HG03442 (cell line): Measurements from ENCODE around the gene CDC45.
A peak's percentile ranks its signal among the peaks of the same experiment; 100 is the strongest.

ENCODE experiments used
- ATAC-seq: cut with Tn5 transposase; IDR thresholded peaks from one replicate; pipeline ENCODE4 v1.9.1; 2021; ENCODE audit warnings: mild to moderate bottlenecking, moderate library complexity; ENCODE audit not compliant: unreplicated experiment

The CDC45 gene

DNA sequence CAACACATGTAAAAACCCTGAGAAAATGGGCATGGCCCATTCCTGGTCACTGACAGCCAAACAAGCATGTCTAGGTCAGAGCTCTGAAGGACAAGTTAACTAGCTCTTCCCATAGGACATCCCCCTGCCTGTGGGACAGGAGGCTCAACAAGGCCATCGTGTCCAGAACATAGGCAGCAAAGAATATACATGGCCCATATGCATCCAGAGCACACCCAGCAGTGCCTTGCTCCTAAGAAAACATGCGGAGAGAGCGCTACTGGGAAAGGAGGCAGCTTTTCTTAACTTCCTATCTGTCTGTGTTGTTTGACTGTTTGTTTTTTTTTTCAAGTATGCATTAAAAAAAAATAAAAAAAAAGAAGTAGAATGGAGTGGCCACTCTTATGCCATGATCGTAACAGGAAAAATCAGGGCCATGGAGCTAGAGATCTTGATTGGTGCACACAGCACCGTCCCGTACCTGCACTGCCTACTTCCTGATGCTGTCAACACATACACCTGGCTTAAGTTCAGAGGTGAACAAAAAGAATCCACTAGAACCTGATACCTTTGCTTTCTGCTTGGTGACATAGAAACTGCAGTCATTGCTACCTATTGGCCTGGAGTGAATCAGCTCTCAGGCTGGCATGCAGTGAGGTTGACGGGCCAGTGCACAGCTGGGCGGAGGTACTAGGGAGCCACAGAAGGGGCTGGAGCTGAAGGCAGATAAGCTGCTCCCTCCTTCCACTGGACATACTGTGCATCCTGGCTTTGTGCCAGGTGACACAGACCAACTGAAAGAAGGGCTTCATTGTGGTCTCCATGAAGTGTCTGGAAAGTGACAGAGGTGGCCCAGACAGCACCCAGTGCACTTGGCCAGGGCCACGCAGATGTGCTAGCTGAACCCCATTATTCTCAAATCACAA, 12.6 kb upstream of the CDC45 start:
- ATAC-seq: no peak

GRCh38 chr22:19467912-19468311, 11.8 kb upstream of the CDC45 start:
- no peak for ATAC-seq

DNA sequence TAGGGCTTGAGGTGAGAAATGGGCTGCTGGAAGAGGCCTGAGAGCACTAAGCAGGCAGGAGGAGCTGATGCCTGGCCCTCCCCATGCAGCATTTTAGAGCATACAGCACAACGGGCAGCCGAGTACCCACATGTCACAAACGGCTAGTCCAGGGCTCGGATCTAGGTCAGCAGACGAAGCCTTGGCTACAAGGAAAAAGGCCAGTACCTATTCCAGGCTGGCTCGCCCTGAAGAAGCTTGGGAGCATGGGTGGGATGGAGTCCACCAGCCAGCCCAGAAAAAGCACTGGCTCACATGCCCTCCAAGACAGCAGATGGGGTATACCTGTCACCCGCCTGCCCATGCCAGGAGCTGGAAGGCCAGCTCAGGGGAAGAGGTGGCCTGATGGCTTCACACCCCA, 10.3 kb upstream of the CDC45 start:
- no peak for ATAC-seq

GRCh38 chr22:19470010-19470409, 9.7 kb upstream of the CDC45 start:
- no peak for ATAC-seq

- ATAC-seq: no peak
Observed at GRCh38 chr22:19471572-19471971, 8.1 kb upstream of the CDC45 start.

- ATAC-seq: no peak
Observed at GRCh38 chr22:19472233-19472632, 7.5 kb upstream of the CDC45 start.

- no peak for ATAC-seq
Observed at GRCh38 chr22:19473578-19473977, 6.1 kb upstream of the CDC45 start.

- ATAC-seq: no peak
Observed at GRCh38 chr22:19476023-19476422, 3.7 kb upstream of the CDC45 start.

GRCh38 chr22:19477321-19478044, 2.2 kb upstream of the CDC45 start:
- no peak for ATAC-seq

DNA sequence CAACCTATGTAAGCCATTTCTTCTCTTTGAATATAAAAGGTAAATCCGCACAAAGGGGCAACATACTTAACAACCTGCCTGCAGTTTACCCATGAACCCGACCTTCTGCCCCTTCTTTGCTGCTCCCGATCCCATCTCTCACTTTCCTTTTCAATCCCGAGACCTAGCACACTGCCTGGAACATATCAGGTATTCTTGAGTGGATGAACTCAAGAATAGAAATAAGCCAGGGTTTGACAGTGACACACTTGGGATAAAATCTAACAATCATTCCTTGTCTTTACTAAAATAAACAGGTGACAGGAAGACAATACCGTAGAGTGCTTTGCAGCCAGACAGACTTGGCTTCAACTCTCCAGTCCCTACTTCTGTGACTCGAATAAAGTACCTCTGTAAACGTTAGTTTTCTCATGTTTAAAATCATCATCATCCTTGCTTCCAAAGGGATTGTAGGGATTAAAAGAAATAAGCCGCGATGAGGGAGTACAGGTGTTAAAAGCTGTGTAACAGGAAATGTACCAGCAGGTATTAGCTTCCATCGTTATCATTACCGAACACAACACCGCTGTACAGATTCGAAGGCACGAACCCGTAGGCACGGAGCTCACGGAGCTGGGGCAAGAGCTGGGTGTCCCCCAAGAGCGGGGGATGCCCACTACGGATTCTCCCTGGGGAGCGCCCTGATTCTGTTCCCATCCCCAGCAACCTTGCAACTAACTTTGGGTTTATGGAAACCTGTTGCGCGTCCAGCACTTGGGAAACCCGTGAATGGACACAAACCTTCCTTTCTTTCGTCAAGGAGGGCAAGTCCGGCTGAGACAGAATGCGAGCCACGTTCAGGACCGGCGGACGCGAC, 1.4 kb upstream of the CDC45 start:
- no peak for ATAC-seq

- ATAC-seq: peak; percentile 45
Observed at GRCh38 chr22:19478901-19479354, 792 bp upstream of the CDC45 start, which contains the start of gene UFD1. Gene UFD1, minus strand, starts transcription at chr22:19479193. Its CDS starts 108 bp downstream, at chr22:19479085.

DNA sequence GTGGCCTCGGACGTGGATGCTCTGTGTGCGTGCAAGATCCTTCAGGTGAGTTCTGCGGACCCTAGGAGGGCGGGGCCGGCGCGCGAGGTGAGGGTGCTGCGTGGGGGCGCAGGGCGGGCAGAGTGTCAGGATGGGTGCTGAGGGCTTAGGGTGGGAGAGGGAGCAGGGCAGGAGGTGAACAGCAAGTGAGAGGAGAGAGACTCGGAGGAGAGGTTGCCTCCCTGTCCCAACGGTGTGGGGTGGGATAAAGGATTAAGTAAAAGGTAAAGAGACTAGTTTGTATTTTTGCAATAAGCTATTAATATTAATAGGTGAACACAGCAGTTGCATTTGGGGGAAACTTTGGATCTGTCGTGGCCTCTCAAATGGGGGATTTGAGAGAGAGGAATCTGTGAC, 451 bp downstream of the CDC45 start:
- ATAC-seq: no peak

DNA sequence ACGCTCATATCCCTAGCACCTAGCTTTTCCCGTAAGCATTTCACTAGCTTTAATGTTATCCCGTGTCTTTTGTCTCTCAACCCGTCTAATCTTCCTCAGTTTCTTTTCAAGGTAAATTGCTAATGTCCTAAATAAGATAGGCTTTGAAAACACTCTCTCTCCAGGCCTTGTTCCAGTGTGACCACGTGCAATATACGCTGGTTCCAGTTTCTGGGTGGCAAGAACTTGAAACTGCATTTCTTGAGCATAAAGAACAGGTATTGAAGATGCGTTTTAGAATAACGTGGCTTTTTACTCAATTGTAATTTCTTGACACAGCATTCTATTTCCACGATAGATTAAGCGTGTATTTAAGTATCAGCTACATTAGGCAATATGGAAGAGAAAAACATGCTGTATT, 1.1 kb downstream of the CDC45 start:
- no peak for ATAC-seq

- ATAC-seq: no peak
Observed at GRCh38 chr22:19482297-19482696, 2.6 kb downstream of the CDC45 start.

DNA sequence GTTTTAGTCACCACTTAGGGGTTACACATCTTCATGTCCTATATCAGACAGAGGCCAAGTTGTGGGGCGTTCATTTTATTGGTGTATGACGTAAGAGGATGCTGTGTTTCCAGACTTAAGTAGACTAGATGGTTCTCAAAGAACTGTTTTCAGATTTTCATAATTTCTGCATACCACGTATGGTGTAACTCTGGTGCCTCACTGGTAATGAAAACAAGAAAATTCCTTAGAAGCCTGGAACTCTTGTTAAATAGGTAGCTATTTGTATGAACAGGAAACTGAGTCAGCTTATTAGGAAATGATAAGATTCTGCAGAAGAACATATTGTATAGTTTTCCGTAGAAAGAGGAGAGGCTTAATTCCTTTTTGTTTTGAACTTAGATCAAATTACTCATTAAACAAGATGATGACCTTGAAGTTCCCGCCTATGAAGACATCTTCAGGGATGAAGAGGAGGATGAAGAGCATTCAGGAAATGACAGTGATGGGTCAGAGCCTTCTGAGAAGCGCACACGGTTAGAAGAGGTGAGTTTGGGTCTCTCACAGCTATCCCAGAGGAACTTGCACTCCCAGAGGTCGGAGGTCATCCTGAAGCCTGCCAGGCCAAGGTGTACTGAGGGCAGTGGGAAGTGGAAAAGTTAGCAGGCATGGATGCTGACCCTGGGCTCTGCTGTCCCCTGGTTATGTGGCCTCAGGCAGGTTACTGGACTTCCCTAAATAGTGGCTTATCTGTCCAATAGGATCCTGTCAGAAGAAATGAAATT, 3.9 kb downstream of the CDC45 start:
- no peak for ATAC-seq

DNA sequence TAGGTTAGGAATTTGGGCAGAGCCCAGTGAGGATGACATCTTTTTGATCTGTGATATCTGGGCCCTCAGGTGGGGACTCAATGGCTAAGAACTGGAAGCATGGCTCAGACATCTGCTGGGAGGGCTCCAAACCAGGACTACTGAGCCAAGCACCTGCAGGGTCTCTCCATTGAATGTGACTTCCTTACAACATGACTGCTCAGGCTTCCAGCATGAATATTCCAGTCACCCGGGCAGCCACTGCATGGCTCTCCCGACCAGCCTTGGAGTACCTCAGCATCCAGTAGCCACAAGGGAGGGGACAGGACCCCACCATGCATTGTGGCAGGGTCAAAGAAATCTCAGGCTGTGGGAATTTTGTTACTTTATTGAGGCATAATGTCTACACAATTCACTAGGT, 8.6 kb downstream of the CDC45 start:
- ATAC-seq: no peak

GRCh38 chr22:19488884-19489843, 9.4 kb downstream of the CDC45 start:
- no peak for ATAC-seq

DNA sequence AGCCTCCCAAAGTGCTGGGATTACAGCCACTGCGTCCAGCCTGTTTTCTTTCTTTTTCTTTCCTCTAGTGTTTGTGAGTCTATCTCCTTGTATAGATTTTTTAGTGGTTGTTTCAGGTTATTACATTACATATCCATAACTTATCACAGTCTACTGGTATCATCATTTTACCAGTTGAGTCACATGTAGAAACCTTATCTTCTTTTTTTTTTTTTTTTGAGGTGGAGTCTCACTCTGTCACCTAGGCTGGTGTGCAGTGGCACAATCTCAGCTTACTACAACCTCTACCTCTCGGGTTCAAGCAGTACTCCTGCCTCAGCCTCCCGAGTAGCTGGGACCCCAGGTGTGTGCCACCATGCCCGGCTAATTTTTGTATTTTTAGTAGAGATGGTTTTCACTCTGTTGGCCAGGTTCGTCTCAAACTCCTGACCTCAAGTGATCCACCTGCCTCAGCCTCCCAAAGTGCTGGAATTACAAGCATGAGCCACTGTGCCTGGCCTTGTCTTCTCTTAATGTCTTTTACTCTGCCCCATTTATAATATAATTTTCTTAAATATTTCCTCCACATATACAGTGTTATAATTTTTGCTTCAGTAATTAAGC, 11.0 kb downstream of the CDC45 start:
- no peak for ATAC-seq
